Keratinocyte (primary cell): Measurements from ENCODE around the gene CHI3L2. TPM values are rescaled to one million over a fixed set of nuclear protein-coding genes. Genes with fewer than 3 reads are reported as not detected.

Source experiments
- DNase-seq: peaks from one replicate; pipeline ENCODE4 v3.0.0-alpha.2; 2011; ENCODE audit warnings: low read depth, missing footprints, low spot score
- FAIRE-seq: peaks from 2 replicates; lab custom pipeline; 2011; peaks lifted over from hg19 to GRCh38; lab: Jason Lieb, UNC
- H2AFZ ChIP-seq: 2 replicates; pipeline ENCODE4 v1.6.0; 2012; ENCODE audit warnings: low read length, control low read depth, inconsistent platforms; ENCODE audit not compliant: control insufficient read depth
- H3K27ac ChIP-seq: 2 replicates; pipeline ENCODE4 v1.5.1; 2011; ENCODE audit warnings: low read length; ENCODE audit not compliant: control insufficient read depth, insufficient read depth
- H3K27me3 ChIP-seq: 3 replicates; pipeline ENCODE4 v1.6.0; 2011; ENCODE audit warnings: low read length; ENCODE audit not compliant: control insufficient read depth, insufficient read depth; ENCODE audit errors: extremely low read depth
- H3K36me3 ChIP-seq, 2 experiments: 2 replicates in 1 of 2; 3 replicates in 1 of 2; pipeline ENCODE4 v1.5.1; 2011; ENCODE audit warnings: low read length in 2 of 2, mild to moderate bottlenecking in 1 of 2; ENCODE audit not compliant: control insufficient read depth in 2 of 2, insufficient read depth in 2 of 2; ENCODE audit errors: extremely low read depth in 1 of 2
- H3K4me1 ChIP-seq: 3 replicates; pipeline ENCODE4 v1.5.1; 2011; ENCODE audit warnings: low read length; ENCODE audit not compliant: control insufficient read depth, insufficient read depth; ENCODE audit errors: extremely low read depth
- H3K4me2 ChIP-seq: 3 replicates; pipeline ENCODE4 v1.6.0; 2011; ENCODE audit warnings: low read depth, low read length; ENCODE audit not compliant: control insufficient read depth, insufficient read depth; ENCODE audit errors: extremely low read depth
- H3K4me3 ChIP-seq, 3 experiments: fragments of 200-600 bp in 1 of 3; sonication (generic) in 1 of 3; 2 replicates in 2 of 3; 3 replicates in 1 of 3; pipeline ENCODE4 v1.5.1; 2011 to 2016; ENCODE audit warnings: low read length in 3 of 3, mild to moderate bottlenecking in 3 of 3, control low read depth in 2 of 3, inconsistent platforms in 1 of 3, low read depth in 1 of 3, mixed read lengths in 1 of 3, mixed run types in 1 of 3, moderate library complexity in 1 of 3; ENCODE audit not compliant: control insufficient read depth in 2 of 3, insufficient read depth in 2 of 3; ENCODE audit errors: extremely low read depth in 1 of 3
- H3K79me2 ChIP-seq: 2 replicates; pipeline ENCODE4 v1.6.0; 2012; ENCODE audit warnings: low read length; ENCODE audit not compliant: control insufficient read depth, insufficient read depth
- H3K9ac ChIP-seq: 3 replicates; pipeline ENCODE4 v1.6.0; 2011; ENCODE audit warnings: low read length; ENCODE audit not compliant: control insufficient read depth, insufficient read depth; ENCODE audit errors: extremely low read depth
- H3K9me1 ChIP-seq: 3 replicates; pipeline ENCODE4 v1.6.0; 2011; ENCODE audit warnings: low read length; ENCODE audit not compliant: control insufficient read depth, insufficient read depth; ENCODE audit errors: extremely low read depth
- H3K9me3 ChIP-seq: 2 replicates; pipeline ENCODE4 v1.5.1; 2012; ENCODE audit warnings: low read depth, low read length; ENCODE audit not compliant: control insufficient read depth
- H4K20me1 ChIP-seq: 3 replicates; pipeline ENCODE4 v1.6.0; 2011; ENCODE audit warnings: low read length; ENCODE audit not compliant: control insufficient read depth, insufficient read depth; ENCODE audit errors: extremely low read depth
- EZH2 ChIP-seq: IDR thresholded peaks from one replicate; pipeline ENCODE4 v1.6.1; 2012; ENCODE audit warnings: inconsistent platforms, mild to moderate bottlenecking, low read length, moderate library complexity
- dilution Hi-C: fragments of 300-500 bp; cut with MboI; formaldehyde crosslinking; loops from one replicate; pipeline ENCODE4 v1.7.0; 2020; ENCODE audit warnings: low sequenced_read_pairs; ENCODE audit not compliant: extremely low pct_ligation_motif_present
- polyA plus RNA-seq, 5 experiments: library from polyadenylated mRNA; depleted of rRNA in 3 of 5; stranded (reverse) in 3 of 5; stranded (forward) in 1 of 5; unstranded in 1 of 5; fragments of >200 nt; gene quantifications; 1 replicate in 1 of 5; 2 replicates in 3 of 5; 3 replicates in 1 of 5; pipeline versions ENCODE4 v1.2.1 to v1.2.3, GENCODE V29; 2011 to 2012; ENCODE audit warnings: missing spikeins in 2 of 5, low read depth in 1 of 5, low replicate concordance in 1 of 5
- TF ChIP-seq, protein P1 (sequence below), 3 experiments: IDR thresholded peaks in 1 of 3; conservative IDR thresholded peaks in 1 of 3; optimal IDR thresholded peaks in 1 of 3; 2 replicates in 2 of 3; 3 replicates in 1 of 3; pipeline versions ENCODE3 to v1.5.1; 2011; ENCODE audit warnings: low read length in 3 of 3, mild to moderate bottlenecking in 3 of 3, moderate library complexity in 2 of 3, control low read depth in 1 of 3, inconsistent platforms in 1 of 3; ENCODE audit not compliant: insufficient read depth in 2 of 3; ENCODE audit errors: extremely low read depth in 1 of 3

CHI3L2 gene
- polyA plus RNA-seq, 1 donor (not counting 4 experiments of a cell fraction or from before 2014, with no cell fraction given) = 2.5 TPM

DNA sequence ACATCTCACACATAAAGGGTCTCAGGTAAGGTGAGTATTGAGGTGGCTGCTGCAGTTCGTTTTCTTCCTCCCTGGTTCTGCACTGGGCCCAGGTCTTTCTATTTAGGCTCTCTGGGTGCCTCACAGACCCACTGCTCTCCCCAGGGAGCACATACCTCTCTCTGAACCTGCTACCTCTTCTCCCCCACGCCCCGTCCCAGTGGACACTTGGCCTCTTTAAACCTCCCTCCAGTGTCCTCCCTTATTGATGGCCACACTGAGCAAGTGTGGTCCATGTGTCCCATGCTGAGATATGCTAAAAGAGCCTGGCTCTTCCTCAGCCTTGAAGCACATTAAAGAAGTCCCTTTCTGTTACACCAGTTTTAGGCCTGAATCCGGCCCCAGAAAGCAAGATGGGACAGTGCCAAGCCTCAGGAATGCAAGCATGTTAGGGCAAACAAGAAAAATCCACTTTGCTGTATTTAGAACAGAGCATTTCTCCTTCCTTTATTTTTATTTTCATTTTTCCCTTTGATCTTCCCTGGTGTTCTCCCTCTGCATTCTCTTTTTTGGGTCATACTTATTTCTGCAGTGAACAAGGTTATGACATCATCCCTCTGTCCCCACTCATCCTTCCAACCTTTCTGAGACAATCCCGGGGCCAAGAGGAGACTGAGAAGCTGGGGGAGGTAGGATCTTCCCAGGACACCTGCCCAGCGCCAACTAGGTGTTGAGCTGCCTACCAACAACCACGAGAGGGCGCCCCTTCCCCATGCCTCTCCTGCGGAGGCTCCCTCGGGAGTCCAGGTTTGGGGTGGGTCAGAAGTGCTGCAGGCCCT is 5.0 kb upstream of the CHI3L2 start:
- H3K9me1 ChIP-seq = no peaks in the 10 kb centered on the region
- no peaks in the 10 kb centered on the region for H3K79me2 ChIP-seq
- H3K4me1 ChIP-seq = peaks cover 21% of the 10 kb centered on the region
- H3K4me2 ChIP-seq = peak overlapping the region; percentile 60
- no peaks in the 10 kb centered on the region for H3K9me3 ChIP-seq
- H3K36me3 ChIP-seq = no peaks in the 10 kb centered on the region
- DNase-seq (no peak), FAIRE-seq (peak; percentile 44)
- dilution Hi-C loops = no loop called here
- no peaks in the 10 kb centered on the region for H4K20me1 ChIP-seq
- H3K27me3 ChIP-seq = no peaks in the 10 kb centered on the region
- no peak overlapping the region for H3K9ac ChIP-seq
- TF ChIP-seq, protein P1, sequence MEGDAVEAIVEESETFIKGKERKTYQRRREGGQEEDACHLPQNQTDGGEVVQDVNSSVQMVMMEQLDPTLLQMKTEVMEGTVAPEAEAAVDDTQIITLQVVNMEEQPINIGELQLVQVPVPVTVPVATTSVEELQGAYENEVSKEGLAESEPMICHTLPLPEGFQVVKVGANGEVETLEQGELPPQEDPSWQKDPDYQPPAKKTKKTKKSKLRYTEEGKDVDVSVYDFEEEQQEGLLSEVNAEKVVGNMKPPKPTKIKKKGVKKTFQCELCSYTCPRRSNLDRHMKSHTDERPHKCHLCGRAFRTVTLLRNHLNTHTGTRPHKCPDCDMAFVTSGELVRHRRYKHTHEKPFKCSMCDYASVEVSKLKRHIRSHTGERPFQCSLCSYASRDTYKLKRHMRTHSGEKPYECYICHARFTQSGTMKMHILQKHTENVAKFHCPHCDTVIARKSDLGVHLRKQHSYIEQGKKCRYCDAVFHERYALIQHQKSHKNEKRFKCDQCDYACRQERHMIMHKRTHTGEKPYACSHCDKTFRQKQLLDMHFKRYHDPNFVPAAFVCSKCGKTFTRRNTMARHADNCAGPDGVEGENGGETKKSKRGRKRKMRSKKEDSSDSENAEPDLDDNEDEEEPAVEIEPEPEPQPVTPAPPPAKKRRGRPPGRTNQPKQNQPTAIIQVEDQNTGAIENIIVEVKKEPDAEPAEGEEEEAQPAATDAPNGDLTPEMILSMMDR (optimal IDR thresholded peaks at IDR 0.05 in 1 of 3, IDR thresholded peaks at IDR 0.05 in 1 of 3, conservative IDR thresholded peaks at IDR 0.05 in 1 of 3; ENCODE audit: extremely low read depth in 1 of 3, insufficient read depth in 2 of 3, low read length in 3 of 3) = peak; percentile 94 to 98 (median 97)
- TF ChIP-seq EZH2 = no peak
- peak overlapping the region in 2 of 3 experiments; percentile 26 to 43 for H3K4me3 ChIP-seq
- no peak overlapping the region for H3K27ac ChIP-seq
- peak overlapping the region; percentile 39 for H2AFZ ChIP-seq

DNA sequence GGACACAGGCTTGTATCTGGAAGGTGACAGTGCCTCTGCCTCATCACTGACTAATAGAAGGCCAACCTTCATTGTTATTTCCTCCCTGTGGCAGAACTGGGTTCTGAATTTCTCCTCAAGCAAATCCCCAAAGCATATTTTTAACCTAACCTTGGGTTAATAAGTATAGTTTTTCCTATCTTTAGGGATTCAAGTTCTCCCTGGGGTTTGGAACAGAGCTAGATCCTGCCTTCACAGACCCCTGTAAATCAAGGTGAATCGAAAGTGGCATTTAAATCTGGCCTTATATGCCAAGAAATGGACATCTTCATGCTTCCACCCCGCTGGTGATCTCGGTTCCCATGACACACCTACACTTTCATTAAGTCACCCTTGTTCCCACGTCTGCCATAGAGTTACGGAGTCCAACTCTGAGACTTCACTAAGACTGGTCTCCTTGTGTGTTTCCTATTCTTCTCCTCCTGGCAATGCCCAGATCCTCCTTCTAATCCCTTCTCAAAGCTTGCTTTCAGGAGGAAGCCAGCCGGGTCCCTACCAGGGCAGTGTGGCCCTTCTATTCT is 4.3 kb upstream of the CHI3L2 start:
- DNase-seq (no peak), FAIRE-seq (no peak)
- no peaks in the 10 kb centered on the region for H3K36me3 ChIP-seq
- peaks cover 23% of the 10 kb centered on the region for H3K4me1 ChIP-seq
- no peaks in the 10 kb centered on the region for H3K27me3 ChIP-seq
- no peak overlapping the region for H3K9ac ChIP-seq
- H3K9me1 ChIP-seq = no peaks in the 10 kb centered on the region
- H3K4me2 ChIP-seq = peak overlapping the region; percentile 60
- H3K4me3 ChIP-seq = no peak overlapping the region
- H3K9me3 ChIP-seq = no peaks in the 10 kb centered on the region
- dilution Hi-C loops = no loop called here
- no peak overlapping the region for H3K27ac ChIP-seq
- no peaks in the 10 kb centered on the region for H3K79me2 ChIP-seq
- no peak for TF ChIP-seq EZH2
- TF ChIP-seq, protein P1 (optimal IDR thresholded peaks at IDR 0.05 in 1 of 3, IDR thresholded peaks at IDR 0.05 in 1 of 3, conservative IDR thresholded peaks at IDR 0.05 in 1 of 3; ENCODE audit: extremely low read depth in 1 of 3, insufficient read depth in 2 of 3, low read length in 3 of 3) = no peak
- peak overlapping the region; percentile 32 for H2AFZ ChIP-seq
- no peaks in the 10 kb centered on the region for H4K20me1 ChIP-seq
